Activated CD4-positive, alpha-beta memory T cell treated with anti-CD3 and anti-CD28 coated beads, Interleukin-2, amount 10 ng/mL, durations not matched to agents 7 days and 5 days (primary cell): Measurements from ENCODE around the gene RSPH10B2. TPM values are rescaled to one million over a fixed set of nuclear protein-coding genes. Genes with fewer than 3 reads are reported as not detected.
"Not testable (repeated sequence)": the region's sequence is repeated elsewhere in the genome, so short reads cannot be mapped to it uniquely, and the experiment has no call there.

ENCODE experiments used
- CTCF ChIA-PET: fragments of 350-600 bp; sonication (Branson Sonifier 250); formaldehyde crosslinking; loops from one replicate; lab custom pipeline; 2021; ENCODE audit warnings: antibody characterized with exemption, inconsistent platforms; lab: Charles Lee
- POLR2A ChIA-PET: fragments of 350-600 bp; sonication (Branson Sonifier 250); formaldehyde crosslinking; loops from one replicate; lab custom pipeline; 2021; ENCODE audit warnings: antibody characterized with exemption; lab: Charles Lee
- DNase-seq: peaks from one replicate; pipeline ENCODE4 v3.0.0-alpha.2; 2020
- H3K27ac Mint-ChIP-seq: one replicate; pipeline ENCODE4 v1.8.0; 2021; ENCODE audit warnings: mild to moderate bottlenecking, mixed read lengths
- H3K27me3 Mint-ChIP-seq: one replicate; pipeline ENCODE4 v1.8.0; 2021; ENCODE audit warnings: mixed read lengths
- H3K36me3 Mint-ChIP-seq: one replicate; pipeline ENCODE4 v1.8.0; 2021; ENCODE audit warnings: low read depth, mixed read lengths
- H3K4me1 Mint-ChIP-seq: one replicate; pipeline ENCODE4 v1.8.0; 2021; ENCODE audit warnings: mixed read lengths
- H3K4me3 Mint-ChIP-seq: one replicate; pipeline ENCODE4 v1.8.0; 2021; ENCODE audit warnings: mild to moderate bottlenecking, mixed read lengths
- H3K9me3 Mint-ChIP-seq: one replicate; pipeline ENCODE4 v1.8.0; 2021; ENCODE audit warnings: mixed read lengths
- total RNA-seq, 2 experiments: library from RNA; stranded (reverse); gene quantifications; one replicate each; pipeline ENCODE4 v1.2.3, GENCODE V29; 2021

RSPH10B2 gene
- total RNA-seq, 2 experiments from 2014 or later: 0.43 TPM; not detected in 1

DNA sequence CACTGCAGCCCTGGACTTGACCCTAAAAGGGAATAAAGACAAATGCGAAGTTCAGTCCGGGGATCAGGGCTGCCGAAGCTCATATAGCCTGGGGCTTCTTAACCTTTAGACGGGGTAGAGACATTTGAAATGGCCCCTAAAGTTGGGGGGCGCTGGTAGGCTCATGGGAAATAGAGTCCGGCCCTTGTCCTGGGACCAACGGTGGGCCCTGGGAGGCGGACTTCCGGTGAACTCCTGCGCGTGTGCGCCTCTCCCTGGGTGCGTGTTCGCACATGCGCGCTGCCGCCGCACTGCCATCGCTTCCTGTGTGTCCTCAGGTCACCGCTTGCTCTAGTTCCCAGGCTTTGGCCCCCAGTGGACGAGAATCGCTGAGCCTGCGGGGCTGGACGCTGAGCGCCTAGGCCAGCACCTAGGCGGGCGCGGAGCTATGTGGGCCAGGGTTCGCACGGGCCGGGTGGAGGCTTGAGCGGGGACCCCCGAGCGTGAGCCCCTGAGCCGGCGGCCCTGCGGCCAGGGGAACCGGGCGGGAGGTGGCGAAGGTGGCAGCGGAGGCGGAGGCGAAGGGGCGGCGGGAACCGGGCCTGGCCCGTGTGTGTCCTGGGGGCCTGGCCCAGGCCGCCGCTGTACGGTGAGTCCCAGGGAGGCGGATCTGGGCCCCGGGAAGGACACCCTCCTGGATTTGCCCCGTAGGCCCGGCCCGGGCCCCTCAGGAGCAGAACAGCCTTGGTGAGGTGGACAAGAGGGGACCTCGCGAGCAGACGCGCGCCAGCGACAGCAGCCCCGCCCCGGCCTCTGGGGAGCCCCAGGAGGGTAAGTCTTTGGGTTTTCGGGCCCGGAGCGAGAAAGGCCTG is 24.2 kb upstream of the RSPH10B2 start:
- peak overlapping the region; percentile 86 for H3K4me3 Mint-ChIP-seq
- peak; percentile 86 for DNase-seq
- ChIA-PET CTCF (interaction anchor here (1.0 kb wide), 1 partner anchor 213 kb away, joined by 3 read pairs; no protein-coding TSS in a partner anchor), POLR2A (interaction anchor here (1.0 kb wide), 1 partner anchor 1954 kb away, joined by 3 read pairs; the partner anchor contains the start of gene AP5Z1)
- H3K9me3 Mint-ChIP-seq: peaks cover 7% of the 10 kb centered on the region
- peak overlapping the region; percentile 80 for H3K27ac Mint-ChIP-seq
- peaks cover 3% of the 10 kb centered on the region for H3K27me3 Mint-ChIP-seq
- peaks cover 27% of the 10 kb centered on the region for H3K4me1 Mint-ChIP-seq
- peaks cover 44% of the 10 kb centered on the region for H3K36me3 Mint-ChIP-seq

DNA sequence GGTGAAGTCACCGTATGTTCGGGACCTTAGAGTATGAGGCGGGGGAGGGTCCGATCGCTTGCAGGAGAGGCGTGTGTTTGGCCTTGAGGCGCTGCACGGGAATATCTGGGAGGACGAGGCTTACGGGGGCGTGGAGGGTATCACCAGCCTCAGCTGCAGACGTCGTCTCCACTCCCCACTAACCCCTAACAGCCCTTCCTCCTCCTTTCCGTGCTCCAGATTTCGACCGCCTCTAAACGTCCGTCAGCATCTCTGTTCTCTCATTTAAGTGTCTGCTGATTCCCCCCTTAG is 23.6 kb upstream of the RSPH10B2 start:
- Mint-ChIP-seq H3K27me3 (peaks cover 2% of the 10 kb centered on the region), H3K9me3 (peaks cover 7% of the 10 kb centered on the region), H3K4me3 (peak overlapping the region; percentile 86), H3K4me1 (peaks cover 27% of the 10 kb centered on the region), H3K27ac (peak overlapping the region; percentile 67), H3K36me3 (peaks cover 50% of the 10 kb centered on the region)
- POLR2A ChIA-PET: no interaction called here
- no peak for DNase-seq
- CTCF ChIA-PET: no interaction called here

DNA sequence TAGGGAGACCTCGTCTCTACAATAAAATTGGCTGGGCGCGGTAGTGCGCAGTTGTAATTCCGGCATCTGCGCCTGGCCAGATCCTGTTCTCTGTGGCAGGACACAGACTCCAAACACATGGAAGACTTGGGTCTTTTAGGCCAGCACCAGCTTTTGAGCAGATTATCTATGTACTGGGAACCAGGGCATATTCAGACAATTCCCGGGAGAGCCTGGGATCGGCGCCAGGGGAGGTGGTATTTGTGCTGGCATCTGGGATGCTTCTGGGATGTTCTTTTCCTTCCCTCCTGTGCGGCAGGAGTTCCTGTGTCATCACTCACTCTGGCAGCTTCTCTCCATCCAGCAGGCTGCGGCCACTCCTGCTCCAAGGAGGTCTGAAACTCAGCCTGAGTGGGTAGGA is 15.5 kb upstream of the RSPH10B2 start:
- H3K4me3 Mint-ChIP-seq, POLR2A ChIA-PET, CTCF ChIA-PET, H3K4me1 Mint-ChIP-seq, H3K27ac Mint-ChIP-seq, H3K27me3 Mint-ChIP-seq, DNase-seq, H3K9me3 Mint-ChIP-seq: not testable (repeated sequence)
- H3K36me3 Mint-ChIP-seq: peaks cover 65% of the 10 kb centered on the region

DNA sequence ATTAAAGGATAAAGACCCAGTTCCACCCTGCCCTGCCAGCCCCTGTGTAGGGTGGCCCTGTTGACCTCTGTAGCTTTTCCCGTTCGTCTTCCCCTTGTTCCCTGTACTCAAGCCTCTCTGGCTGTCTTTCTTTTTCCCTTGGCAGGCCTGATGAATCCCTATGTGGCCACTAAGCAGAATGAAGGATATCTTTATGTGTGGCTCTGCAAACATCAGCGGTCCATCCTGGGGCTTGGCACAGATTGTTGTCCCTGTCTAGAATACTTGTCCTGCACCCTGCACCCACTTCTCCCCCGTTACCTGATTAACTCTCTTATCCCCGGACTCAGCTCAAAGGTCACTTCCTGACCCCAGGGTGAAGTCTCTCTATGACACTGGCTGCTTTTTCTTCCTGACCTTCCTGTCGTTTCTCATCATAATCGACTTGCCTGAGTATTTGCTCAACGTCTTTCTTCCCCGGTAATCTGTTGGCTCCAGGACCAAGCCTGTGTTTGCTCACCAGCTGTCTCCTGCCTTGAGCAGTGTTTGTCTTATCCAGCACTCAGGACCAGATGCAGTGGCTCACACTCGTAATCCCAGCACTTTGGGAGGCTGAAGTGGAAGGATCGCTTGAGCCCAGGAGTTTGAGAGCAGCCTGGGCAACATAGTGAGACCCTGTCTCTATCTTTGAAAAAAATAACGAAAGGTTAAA is 9.3 kb upstream of the RSPH10B2 start:
- H3K9me3 Mint-ChIP-seq, H3K27ac Mint-ChIP-seq, CTCF ChIA-PET, DNase-seq, H3K4me3 Mint-ChIP-seq, H3K27me3 Mint-ChIP-seq, POLR2A ChIA-PET, H3K4me1 Mint-ChIP-seq: not testable (repeated sequence)
- peaks cover 26% of the 10 kb centered on the region for H3K36me3 Mint-ChIP-seq

DNA sequence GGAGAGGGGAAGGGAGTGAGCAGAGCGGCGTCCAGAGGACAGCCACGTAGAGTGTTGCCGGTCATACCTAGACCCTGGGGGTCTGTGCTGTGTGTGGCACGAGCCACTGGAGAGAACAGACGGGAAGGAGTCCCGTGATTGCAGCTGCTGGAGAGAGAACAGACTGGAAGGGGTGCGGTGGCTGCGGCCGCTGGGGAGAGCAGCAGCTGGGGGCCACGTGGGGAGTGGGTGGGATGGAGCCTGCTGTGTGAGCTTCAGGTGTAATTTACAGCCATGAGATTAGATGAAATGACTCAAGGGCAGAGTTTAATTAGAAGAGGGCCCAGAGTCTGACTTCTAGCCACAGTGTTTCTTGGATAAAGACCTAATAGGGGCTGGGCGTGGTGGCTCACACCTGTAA is 4.6 kb upstream of the RSPH10B2 start:
- H3K9me3 Mint-ChIP-seq, CTCF ChIA-PET, H3K4me1 Mint-ChIP-seq, POLR2A ChIA-PET, H3K27me3 Mint-ChIP-seq, H3K27ac Mint-ChIP-seq, DNase-seq, H3K4me3 Mint-ChIP-seq, H3K36me3 Mint-ChIP-seq: not testable (repeated sequence)

DNA sequence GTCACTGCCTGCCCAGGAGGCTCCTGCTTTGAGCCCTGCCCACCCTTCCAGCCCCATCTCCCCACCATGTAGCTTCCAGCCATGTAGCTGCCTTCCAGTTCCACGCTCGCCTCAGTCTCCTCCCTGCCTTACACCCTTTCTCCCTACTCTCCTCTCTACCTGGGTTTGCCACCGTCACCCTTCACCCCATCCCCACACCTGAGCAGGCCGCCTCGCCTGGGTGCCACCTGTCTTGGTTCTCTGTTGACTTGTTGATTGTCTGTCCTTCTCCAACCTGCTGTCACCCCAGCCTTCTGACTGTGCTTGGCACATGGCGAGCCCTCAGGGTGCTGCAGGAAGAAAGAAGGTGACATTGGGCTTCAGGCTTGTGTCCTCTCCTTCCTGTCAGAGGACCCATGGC is 3.7 kb upstream of the RSPH10B2 start:
- DNase-seq, H3K4me3 Mint-ChIP-seq, H3K36me3 Mint-ChIP-seq, H3K9me3 Mint-ChIP-seq, H3K27ac Mint-ChIP-seq, POLR2A ChIA-PET, H3K4me1 Mint-ChIP-seq, CTCF ChIA-PET, H3K27me3 Mint-ChIP-seq: not testable (repeated sequence)

DNA sequence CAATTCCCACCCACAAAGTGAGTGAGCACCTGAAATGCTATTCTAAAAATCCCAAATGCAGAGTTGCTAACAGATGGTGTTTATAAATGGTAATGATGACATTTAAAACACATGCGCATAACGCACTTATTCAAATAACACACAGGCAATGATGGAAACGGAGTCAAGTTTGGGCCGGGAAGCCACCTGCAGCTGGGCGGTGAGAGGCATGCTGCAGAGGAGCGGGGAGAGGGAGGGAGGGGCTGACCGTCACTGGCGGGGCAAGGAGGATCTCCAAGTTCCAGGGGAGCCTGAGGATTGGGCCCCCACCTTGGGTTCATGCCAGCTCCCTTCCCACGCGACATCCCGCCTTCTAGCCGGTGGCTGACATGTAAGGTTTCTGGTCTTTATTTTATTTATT is 7.3 kb downstream of the RSPH10B2 start:
- H3K9me3 Mint-ChIP-seq, POLR2A ChIA-PET, CTCF ChIA-PET, H3K27me3 Mint-ChIP-seq, H3K4me1 Mint-ChIP-seq, DNase-seq, H3K36me3 Mint-ChIP-seq, H3K4me3 Mint-ChIP-seq, H3K27ac Mint-ChIP-seq: not testable (repeated sequence)

DNA sequence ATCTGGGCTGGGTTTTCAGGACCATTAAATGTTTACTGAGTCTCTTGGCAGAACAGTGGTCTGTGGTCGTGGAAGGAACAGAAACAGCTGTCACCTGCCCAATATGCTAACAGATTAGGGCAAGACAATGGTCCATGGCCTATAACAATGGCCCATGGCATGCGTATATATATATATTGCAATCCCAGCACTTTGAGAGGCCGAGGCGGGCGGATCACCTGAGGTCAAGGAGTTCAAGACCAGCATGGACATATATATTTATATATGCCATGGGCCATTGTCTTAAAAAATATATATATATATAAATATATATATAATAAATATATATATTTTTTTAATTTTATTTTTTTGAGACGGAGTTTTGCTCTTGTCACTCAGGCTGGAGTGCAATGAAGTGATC is 27.7 kb downstream of the RSPH10B2 start:
- H3K27ac Mint-ChIP-seq, POLR2A ChIA-PET, CTCF ChIA-PET, H3K36me3 Mint-ChIP-seq, H3K4me3 Mint-ChIP-seq, H3K27me3 Mint-ChIP-seq, H3K4me1 Mint-ChIP-seq, DNase-seq, H3K9me3 Mint-ChIP-seq: not testable (repeated sequence)

DNA sequence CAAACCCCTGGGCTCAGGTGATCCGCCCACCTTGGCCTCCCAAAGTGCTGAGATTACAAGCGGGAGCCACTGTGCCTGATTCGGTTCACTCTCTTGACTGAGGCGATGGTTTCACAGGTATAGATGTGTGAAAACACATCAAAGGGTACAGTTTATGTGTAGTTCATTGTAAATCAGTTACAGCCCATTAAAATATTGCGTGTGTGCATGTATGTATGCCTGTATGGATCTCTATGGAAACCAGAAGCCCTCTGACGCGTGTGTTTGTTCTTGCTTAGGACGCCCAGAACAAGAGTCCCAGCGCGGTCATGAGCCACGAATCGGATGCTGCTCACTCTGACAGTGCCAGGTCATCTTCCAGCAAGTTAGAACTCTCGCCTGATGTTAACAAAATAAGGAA is 35.5 kb downstream of the RSPH10B2 start:
- not testable (repeated sequence) for H3K9me3 Mint-ChIP-seq, H3K36me3 Mint-ChIP-seq

DNA sequence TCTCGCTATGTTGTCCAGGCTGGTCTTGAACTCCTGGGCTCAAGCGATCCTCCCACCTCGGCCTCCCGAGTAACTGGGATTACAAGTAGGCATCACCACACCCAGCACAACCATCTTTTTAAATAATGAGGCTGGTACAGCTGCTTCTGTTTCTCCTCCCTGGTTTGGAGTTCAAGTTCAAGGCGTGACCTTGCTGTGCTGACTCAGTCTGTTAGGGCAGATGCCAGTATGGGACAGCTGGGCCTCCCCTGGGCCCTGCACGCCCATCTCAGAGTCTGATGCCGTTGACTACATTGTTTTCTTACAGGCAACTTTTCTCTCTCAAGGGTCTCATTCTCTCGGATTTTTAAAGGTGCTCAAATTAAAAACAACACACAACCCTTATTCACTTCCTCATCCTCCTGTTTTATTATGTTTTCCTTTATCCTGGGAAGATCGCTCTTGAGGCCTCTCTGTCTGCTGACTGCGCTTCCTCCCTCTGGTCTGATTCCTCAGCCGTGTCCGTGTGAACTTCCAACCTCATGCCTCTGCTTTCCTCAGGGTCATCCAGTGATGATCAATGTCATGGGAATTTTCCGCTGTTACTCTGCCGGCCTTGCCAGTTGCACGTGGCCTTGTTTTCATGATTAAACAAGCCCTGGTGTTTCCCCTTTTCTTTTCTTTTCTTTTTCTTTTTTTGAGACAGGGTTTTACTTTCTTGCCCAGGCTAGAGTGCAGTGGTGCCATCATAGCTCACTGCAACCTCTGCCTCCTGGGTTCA is 38.4 kb downstream of the RSPH10B2 start:
- H3K4me1 Mint-ChIP-seq, H3K27me3 Mint-ChIP-seq, H3K36me3 Mint-ChIP-seq, DNase-seq, H3K9me3 Mint-ChIP-seq, POLR2A ChIA-PET, H3K27ac Mint-ChIP-seq, CTCF ChIA-PET, H3K4me3 Mint-ChIP-seq: not testable (repeated sequence)

More for the DNA sequence above, 35.5 kb downstream of the RSPH10B2 start:
- H3K27me3 Mint-ChIP-seq, POLR2A ChIA-PET, CTCF ChIA-PET, H3K4me3 Mint-ChIP-seq, H3K4me1 Mint-ChIP-seq, H3K27ac Mint-ChIP-seq, DNase-seq: not testable (repeated sequence)

DNA sequence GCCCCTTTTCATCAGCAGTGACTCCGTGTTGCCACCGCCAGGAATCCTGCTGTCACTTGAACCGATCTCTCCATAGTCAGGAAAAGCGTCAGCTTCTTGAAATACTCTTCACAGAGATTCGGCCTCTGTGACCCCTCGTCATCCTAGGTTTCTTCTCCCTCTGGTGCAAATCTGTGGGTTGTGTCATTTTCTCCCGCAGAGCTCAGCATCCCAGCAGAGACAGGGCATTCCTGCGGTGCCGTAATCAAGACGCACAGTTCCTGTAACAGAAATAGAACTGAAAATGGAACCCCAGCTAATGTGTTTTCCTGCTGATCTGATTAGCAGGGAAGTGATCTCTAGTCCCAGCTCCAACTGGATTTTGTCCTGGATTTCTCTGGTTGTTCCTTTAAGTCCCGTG is 40.4 kb downstream of the RSPH10B2 start:
- POLR2A ChIA-PET, H3K36me3 Mint-ChIP-seq, H3K9me3 Mint-ChIP-seq, H3K4me1 Mint-ChIP-seq, H3K27me3 Mint-ChIP-seq, H3K27ac Mint-ChIP-seq, H3K4me3 Mint-ChIP-seq, CTCF ChIA-PET, DNase-seq: not testable (repeated sequence)

DNA sequence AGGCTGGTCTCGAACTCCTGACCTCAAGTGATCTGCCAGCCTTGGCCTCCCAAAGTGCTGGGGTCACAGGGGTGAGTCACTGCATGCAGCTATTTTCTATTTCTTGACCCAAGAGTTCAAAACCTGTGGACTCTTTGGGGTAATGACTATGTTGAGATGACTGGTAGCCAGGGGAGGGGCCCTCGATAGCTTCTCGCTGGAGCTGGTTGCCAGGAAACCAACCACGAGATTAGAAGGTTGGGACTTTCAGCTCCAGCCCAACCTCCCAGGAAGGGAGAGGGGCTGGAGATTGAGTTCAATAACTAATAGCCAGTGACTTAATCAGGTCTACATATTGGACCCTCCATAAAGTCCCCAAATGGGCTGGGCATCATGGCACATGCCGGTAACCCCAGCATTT is 43.3 kb downstream of the RSPH10B2 start:
- H3K27me3 Mint-ChIP-seq, DNase-seq, CTCF ChIA-PET, H3K4me3 Mint-ChIP-seq, H3K9me3 Mint-ChIP-seq, H3K27ac Mint-ChIP-seq, H3K4me1 Mint-ChIP-seq, POLR2A ChIA-PET, H3K36me3 Mint-ChIP-seq: not testable (repeated sequence)

DNA sequence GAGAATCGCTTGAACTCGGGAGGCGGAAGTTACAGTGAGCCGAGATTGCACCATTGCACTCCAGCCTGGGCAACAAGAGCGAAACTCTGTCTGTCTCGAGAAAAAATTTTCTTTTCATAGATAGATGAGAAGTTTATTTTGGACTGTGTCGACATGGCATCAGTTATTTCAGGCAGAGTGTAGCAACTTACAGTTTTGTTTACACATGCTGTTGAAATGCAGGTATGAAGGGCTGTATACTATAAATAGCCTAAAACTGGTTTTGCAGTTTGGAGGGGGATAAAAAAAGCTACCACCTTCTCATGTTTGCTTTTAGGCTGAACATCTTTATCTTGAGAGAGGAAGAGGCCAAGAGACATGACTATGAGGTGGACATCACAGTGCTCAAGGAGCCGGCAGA is 44.1 kb downstream of the RSPH10B2 start:
- H3K4me3 Mint-ChIP-seq, H3K27me3 Mint-ChIP-seq, POLR2A ChIA-PET, H3K27ac Mint-ChIP-seq, CTCF ChIA-PET, H3K9me3 Mint-ChIP-seq, H3K36me3 Mint-ChIP-seq, H3K4me1 Mint-ChIP-seq, DNase-seq: not testable (repeated sequence)
